Sigmoid colon (tissue), 7 donors: ENCODE results near the gene EIF4G3. TPM values are rescaled to one million over a fixed set of nuclear protein-coding genes. Genes with fewer than 3 reads are reported as not detected.

ENCODE experiments used
- DNase-seq: peaks from one replicate; pipeline ENCODE4 v3.0.0-alpha.2; 2019
- H3K27ac ChIP-seq, 4 donors: fragments of 200-600 bp; sonication (generic); one replicate each; pipeline ENCODE4 v1.5.1; 2016 to 2019; ENCODE audit warnings: mild to moderate bottlenecking in 1 of 4
- H3K27me3 ChIP-seq, 3 donors: fragments of 200-600 bp; sonication (generic); one replicate each; pipeline ENCODE4 v1.5.1; 2019; ENCODE audit warnings: mild to moderate bottlenecking in 1 of 3
- H3K36me3 ChIP-seq, 4 donors: fragments of 200-600 bp; sonication (generic); one replicate each; pipeline ENCODE4 v1.5.1; 2016 to 2019
- H3K4me1 ChIP-seq, 4 donors: fragments of 200-600 bp; sonication (generic); one replicate each; pipeline ENCODE4 v1.5.1; 2017 to 2019
- H3K4me3 ChIP-seq, 4 donors: fragments of 200-600 bp; sonication (generic); one replicate each; pipeline ENCODE4 v1.5.1; 2017 to 2019; ENCODE audit warnings: mild to moderate bottlenecking in 2 of 4, moderate library complexity in 1 of 4
- H3K9me3 ChIP-seq, 4 donors: fragments of 200-600 bp in 3 of 4; sonication (generic) in 3 of 4; one replicate each; pipeline versions ENCODE4 v1.5.1 to v1.6.1; 2013 to 2019
- EP300 ChIP-seq, 4 donors: sonication (generic); formaldehyde crosslinking; IDR thresholded peaks; one replicate each; pipeline ENCODE4 v1.6.1; 2017; ENCODE audit warnings: antibody characterized with exemption in 4 of 4
- POLR2A ChIP-seq, 2 donors: fragments of 450-650 bp; IDR thresholded peaks; one replicate each; pipeline ENCODE4 v1.6.1; 2016; ENCODE audit warnings: antibody characterized with exemption in 2 of 2, mild to moderate bottlenecking in 2 of 2, moderate library complexity in 2 of 2
- POLR2AphosphoS5 ChIP-seq, 4 donors: sonication (generic); formaldehyde crosslinking; IDR thresholded peaks; one replicate each; pipeline ENCODE4 v1.6.1; 2017; ENCODE audit warnings: antibody characterized with exemption in 4 of 4
- WGBS, 2 donors: extraction: QIAGEN DNeasy Blood & Tissue Kit; methylation state at CpG; one replicate each; pipeline ENCODE4 v1.1.7; 2013; 5-methylcytosine and 5-hydroxymethylcytosine counted together
- intact Hi-C: fragments of 100-400 bp; cut with DNase I; formaldehyde crosslinking; loops from one replicate; pipeline ENCODE4 v1.15.1; 2023
- polyA plus RNA-seq, 3 donors: library from polyadenylated mRNA; stranded (reverse); fragments of 200-250 nt; gene quantifications; one replicate each; pipeline ENCODE4 v1.2.3, GENCODE V29; 2013
- total RNA-seq, 4 donors: library from RNA; depleted of rRNA; stranded (reverse); fragments of >200 nt; gene quantifications; one replicate each; pipeline ENCODE4 v1.1.0, GENCODE V29; 2016
- TF ChIP-seq, protein P1 (sequence below), 4 experiments: fragments of 450-650 bp in 3 of 4; fragments of 200-600 bp in 1 of 4; IDR thresholded peaks; one replicate each; pipeline ENCODE4 v1.5.1; 2016 to 2019; ENCODE audit warnings: antibody characterized with exemption in 4 of 4, mild to moderate bottlenecking in 3 of 4, moderate library complexity in 2 of 4
- donor health status: healthy with polysubstance abuse.
- donor health status: Bipolar disorder and iron deficiency.
- donor health status: healthy.

Gene EIF4G3
- total and polyA plus RNA-seq, 7 donors = 13.4 to 65.9 (median 33.5) TPM

DNA sequence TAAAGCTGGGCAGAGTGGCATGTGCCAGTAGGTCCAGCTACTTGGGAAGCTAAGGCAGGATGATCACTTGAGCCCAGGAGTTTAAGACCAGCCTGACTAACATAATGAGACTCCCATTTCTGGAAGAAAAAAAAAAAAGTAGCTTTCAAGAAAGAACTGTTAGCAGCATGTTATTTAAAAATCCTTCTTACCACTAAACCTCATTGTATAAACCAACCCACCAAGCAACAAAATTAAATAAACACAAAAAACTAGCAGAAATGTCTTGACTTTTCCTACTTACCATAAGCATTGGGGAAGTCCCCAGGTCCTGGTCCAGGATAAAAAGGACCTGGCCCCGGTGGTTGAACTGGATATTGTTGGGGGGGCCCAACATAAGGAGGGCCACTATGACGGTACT, 196.6 kb downstream of the EIF4G3 start:
- no peaks in the 10 kb centered on the region for H3K9me3 ChIP-seq
- no peak for DNase-seq
- H3K27ac ChIP-seq = no peak overlapping the region
- H3K27me3 ChIP-seq = no peaks in the 10 kb centered on the region
- 93 to 95% methylated on average over 2 of the region's 2 CpGs for WGBS, 2 donors
- H3K36me3 ChIP-seq = no peaks in the 10 kb centered on the region
- intact Hi-C loops = loop anchor here (5.0 kb wide), 1 partner anchor 197 kb away; the partner anchor contains the start of gene EIF4G3
- no peak overlapping the region for H3K4me3 ChIP-seq
- peaks cover 0 to 4% (median 0%) of the 10 kb centered on the region in 4 donors for H3K4me1 ChIP-seq
- TF ChIP-seq EP300 (IDR thresholded peaks at IDR 0.05) = no peak
- TF ChIP-seq POLR2AphosphoS5 (IDR thresholded peaks at IDR 0.05) = no peak
- no peak for TF ChIP-seq POLR2A (IDR thresholded peaks at IDR 0.05)
- TF ChIP-seq, protein P1, sequence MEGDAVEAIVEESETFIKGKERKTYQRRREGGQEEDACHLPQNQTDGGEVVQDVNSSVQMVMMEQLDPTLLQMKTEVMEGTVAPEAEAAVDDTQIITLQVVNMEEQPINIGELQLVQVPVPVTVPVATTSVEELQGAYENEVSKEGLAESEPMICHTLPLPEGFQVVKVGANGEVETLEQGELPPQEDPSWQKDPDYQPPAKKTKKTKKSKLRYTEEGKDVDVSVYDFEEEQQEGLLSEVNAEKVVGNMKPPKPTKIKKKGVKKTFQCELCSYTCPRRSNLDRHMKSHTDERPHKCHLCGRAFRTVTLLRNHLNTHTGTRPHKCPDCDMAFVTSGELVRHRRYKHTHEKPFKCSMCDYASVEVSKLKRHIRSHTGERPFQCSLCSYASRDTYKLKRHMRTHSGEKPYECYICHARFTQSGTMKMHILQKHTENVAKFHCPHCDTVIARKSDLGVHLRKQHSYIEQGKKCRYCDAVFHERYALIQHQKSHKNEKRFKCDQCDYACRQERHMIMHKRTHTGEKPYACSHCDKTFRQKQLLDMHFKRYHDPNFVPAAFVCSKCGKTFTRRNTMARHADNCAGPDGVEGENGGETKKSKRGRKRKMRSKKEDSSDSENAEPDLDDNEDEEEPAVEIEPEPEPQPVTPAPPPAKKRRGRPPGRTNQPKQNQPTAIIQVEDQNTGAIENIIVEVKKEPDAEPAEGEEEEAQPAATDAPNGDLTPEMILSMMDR (IDR thresholded peaks at IDR 0.05) = no peak

DNA sequence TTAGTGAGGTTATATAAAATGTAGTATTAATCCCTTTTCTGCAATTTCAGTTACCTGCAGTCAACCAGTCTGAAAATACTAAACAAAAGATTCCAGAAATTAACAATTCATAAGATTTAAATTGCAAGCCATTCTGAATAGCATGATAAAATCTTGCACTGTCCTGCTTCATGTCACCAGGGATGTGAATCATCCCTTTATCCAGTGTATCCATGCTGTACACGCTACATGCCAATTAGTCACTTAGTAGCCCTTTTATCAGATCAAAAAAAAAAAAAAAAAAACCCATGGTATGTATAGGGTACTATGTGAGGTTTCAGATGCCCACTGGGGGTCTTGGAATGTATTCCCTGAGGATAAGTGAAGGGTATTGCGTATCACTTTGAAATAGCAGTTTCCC, 198.3 kb downstream of the EIF4G3 start:
- no peaks in the 10 kb centered on the region for H3K27me3 ChIP-seq
- WGBS, 2 donors = 96 to 97% methylated on average over 2 of the region's 2 CpGs
- no peaks in the 10 kb centered on the region for H3K9me3 ChIP-seq
- DNase-seq = no peak
- intact Hi-C loops = no loop called here
- H3K36me3 ChIP-seq = no peaks in the 10 kb centered on the region
- TF ChIP-seq, protein P1 (IDR thresholded peaks at IDR 0.05) = no peak
- TF ChIP-seq EP300 (IDR thresholded peaks at IDR 0.05) (no peak), POLR2AphosphoS5 (IDR thresholded peaks at IDR 0.05) (no peak), POLR2A (IDR thresholded peaks at IDR 0.05) (no peak)
- H3K27ac ChIP-seq = no peak overlapping the region
- H3K4me1 ChIP-seq = peaks cover 0 to 4% (median 2%) of the 10 kb centered on the region in 4 donors
- no peak overlapping the region for H3K4me3 ChIP-seq

DNA sequence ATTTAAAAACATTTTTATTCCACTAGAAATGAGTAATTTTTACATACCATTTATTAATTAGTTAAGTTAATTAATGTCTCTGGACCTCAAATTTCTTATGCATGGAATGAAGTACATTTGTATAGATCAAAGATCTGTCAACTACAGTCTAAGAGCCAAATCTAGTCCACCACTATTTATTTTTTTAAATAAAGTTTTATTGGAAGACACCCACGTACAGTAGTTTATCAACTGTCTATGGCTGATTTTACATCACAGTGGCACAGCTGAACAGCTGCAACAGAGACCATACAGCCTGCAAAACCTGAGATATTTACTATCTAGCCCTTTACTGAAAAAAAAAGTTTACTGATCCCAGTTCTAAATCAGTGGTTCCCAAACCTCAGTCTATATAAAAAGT, 201.0 kb downstream of the EIF4G3 start:
- 87 to 96% methylated on average over 1 of the region's 1 CpG for WGBS, 2 donors
- Histone ChIP-seq H3K27me3 (no peaks in the 10 kb centered on the region), H3K9me3 (no peaks in the 10 kb centered on the region), H3K4me3 (no peak overlapping the region), H3K36me3 (peaks cover 0 to 24% (median 17%) of the 10 kb centered on the region in 4 donors), H3K4me1 (peaks cover 0 to 4% (median 0%) of the 10 kb centered on the region in 4 donors), H3K27ac (no peak overlapping the region)
- TF ChIP-seq POLR2AphosphoS5 (IDR thresholded peaks at IDR 0.05) (no peak), POLR2A (IDR thresholded peaks at IDR 0.05) (no peak)
- intact Hi-C loops = no loop called here
- DNase-seq = no peak

DNA sequence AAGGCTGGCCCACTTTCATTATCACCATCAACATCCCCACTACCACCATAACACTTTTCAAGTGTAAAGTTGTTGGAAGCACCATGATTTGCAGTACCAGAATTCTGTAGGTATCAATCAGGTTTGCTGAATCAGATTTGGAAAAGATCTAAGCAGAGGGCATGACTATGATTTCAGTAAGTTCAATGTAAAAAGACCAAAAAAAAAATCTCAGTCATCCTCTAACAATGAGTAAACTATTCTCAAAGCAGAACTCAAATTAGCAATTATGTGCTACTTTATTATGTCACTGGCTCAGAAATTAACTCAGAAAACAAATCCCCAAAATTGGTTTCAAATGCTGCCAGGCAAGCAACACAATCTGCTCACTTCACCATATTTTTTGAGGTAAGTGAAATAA, 201.7 kb downstream of the EIF4G3 start:
- no peaks in the 10 kb centered on the region for H3K9me3 ChIP-seq
- DNase-seq = no peak
- H3K4me1 ChIP-seq = peaks cover 0 to 4% (median 0%) of the 10 kb centered on the region in 4 donors
- no peak for TF ChIP-seq POLR2AphosphoS5 (IDR thresholded peaks at IDR 0.05)
- TF ChIP-seq, protein P1 (IDR thresholded peaks at IDR 0.05) = no peak
- TF ChIP-seq POLR2A (IDR thresholded peaks at IDR 0.05) = no peak
- TF ChIP-seq EP300 (IDR thresholded peaks at IDR 0.05) = no peak
- no peak overlapping the region for H3K27ac ChIP-seq
- H3K36me3 ChIP-seq = peaks cover 0 to 24% (median 17%) of the 10 kb centered on the region in 4 donors
- H3K4me3 ChIP-seq = no peak overlapping the region
- intact Hi-C loops = no loop called here
- no peaks in the 10 kb centered on the region for H3K27me3 ChIP-seq

DNA sequence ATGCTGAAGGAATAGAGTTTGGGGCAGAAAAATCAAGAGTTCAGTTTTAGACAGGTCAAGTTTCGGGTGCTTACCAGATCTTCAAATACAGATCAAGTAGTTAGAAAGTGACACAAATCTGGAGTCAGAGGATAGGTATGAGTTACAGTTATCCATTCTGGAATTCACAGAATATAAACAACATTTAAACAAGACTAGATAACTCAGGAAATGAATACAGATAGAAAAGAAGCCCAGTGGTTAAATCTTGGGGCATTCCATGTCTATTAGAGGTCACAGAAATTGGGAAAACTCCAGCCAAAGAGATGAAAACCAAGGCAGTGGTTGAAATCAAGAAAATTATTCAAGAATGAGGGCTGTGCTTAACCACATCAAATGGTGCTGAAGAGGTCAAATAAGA, 202.6 kb downstream of the EIF4G3 start:
- TF ChIP-seq, protein P1 (IDR thresholded peaks at IDR 0.05) = no peak
- no peak for TF ChIP-seq POLR2AphosphoS5 (IDR thresholded peaks at IDR 0.05)
- TF ChIP-seq POLR2A (IDR thresholded peaks at IDR 0.05) = no peak
- TF ChIP-seq EP300 (IDR thresholded peaks at IDR 0.05) = no peak
- WGBS, 2 donors = 94% methylated on average over 1 of the region's 1 CpG
- Histone ChIP-seq H3K4me1 (peaks cover 0 to 4% (median 0%) of the 10 kb centered on the region in 4 donors), H3K27ac (no peak overlapping the region), H3K4me3 (no peak overlapping the region), H3K36me3 (peaks cover 0 to 32% (median 20%) of the 10 kb centered on the region in 4 donors), H3K27me3 (no peaks in the 10 kb centered on the region), H3K9me3 (no peaks in the 10 kb centered on the region)
- intact Hi-C loops = no loop called here
- no peak for DNase-seq
